Measurements from ENCODE around the gene OR1A1. TPM values are rescaled to one million over a fixed set of nuclear protein-coding genes. Genes with fewer than 3 reads are reported as not detected.

Gene OR1A1
- total RNA-seq, 1 experiment from 2014 or later, result not detected

GRCh38 chr17:3256575-3256974, 49.1 kb downstream of the OR1A1 start:
- POLR2A ChIA-PET, result no interaction called here
- Mint-ChIP-seq H3K4me1 (ENCODE audit: insufficient read depth, unreplicated experiment) (no peaks in the 10 kb centered on the region), H3K27ac (ENCODE audit: low read depth, unreplicated experiment) (no peak overlapping the region), H3K36me3 (ENCODE audit: insufficient read depth, unreplicated experiment) (no peaks in the 10 kb centered on the region), H3K9me3 (ENCODE audit: unreplicated experiment) (no peaks in the 10 kb centered on the region), H3K4me3 (ENCODE audit: unreplicated experiment) (no peak overlapping the region), H3K27me3 (ENCODE audit: insufficient read depth, unreplicated experiment) (peaks cover 48% of the 10 kb centered on the region)
- CTCF ChIA-PET, result no interaction called here
- BruUV-seq (replicated peaks), result no TSS peak
- intact Hi-C loops (cut with micrococcal nuclease), result no loop called here
- no peak for DNase-seq (ENCODE audit: unreplicated experiment)
- no peak for TF ChIP-seq CTCF (IDR thresholded peaks at IDR 0.05; ENCODE audit: unreplicated experiment)

GRCh38 chr17:3260163-3260562, 52.7 kb downstream of the OR1A1 start:
- Mint-ChIP-seq H3K4me1 (ENCODE audit: insufficient read depth, unreplicated experiment) (no peaks in the 10 kb centered on the region), H3K36me3 (ENCODE audit: insufficient read depth, unreplicated experiment) (no peaks in the 10 kb centered on the region), H3K27ac (ENCODE audit: low read depth, unreplicated experiment) (no peak overlapping the region), H3K4me3 (ENCODE audit: unreplicated experiment) (no peak overlapping the region), H3K27me3 (ENCODE audit: insufficient read depth, unreplicated experiment) (peaks cover 66% of the 10 kb centered on the region), H3K9me3 (ENCODE audit: unreplicated experiment) (no peaks in the 10 kb centered on the region)
- intact Hi-C loops (cut with micrococcal nuclease), result loop anchor here (5.0 kb wide), 1 partner anchor 43 kb away; no protein-coding TSS in a partner anchor
- no peak for DNase-seq (ENCODE audit: unreplicated experiment)
- ChIA-PET POLR2A (no interaction called here), CTCF (no interaction called here)
- TF ChIP-seq CTCF (IDR thresholded peaks at IDR 0.05; ENCODE audit: unreplicated experiment), result no peak
- BruUV-seq (replicated peaks), result no TSS peak

- BruUV-seq (replicated peaks), result no TSS peak
- intact Hi-C loops (cut with micrococcal nuclease), result loop anchor here (5.0 kb wide), 1 partner anchor 43 kb away; no protein-coding TSS in a partner anchor
- Mint-ChIP-seq H3K36me3 (ENCODE audit: insufficient read depth, unreplicated experiment) (no peaks in the 10 kb centered on the region), H3K27ac (ENCODE audit: low read depth, unreplicated experiment) (no peak overlapping the region), H3K4me1 (ENCODE audit: insufficient read depth, unreplicated experiment) (no peaks in the 10 kb centered on the region), H3K4me3 (ENCODE audit: unreplicated experiment) (no peak overlapping the region), H3K27me3 (ENCODE audit: insufficient read depth, unreplicated experiment) (peaks cover 67% of the 10 kb centered on the region), H3K9me3 (ENCODE audit: unreplicated experiment) (peaks cover under 1% of the 10 kb centered on the region)
- no peak for TF ChIP-seq CTCF (IDR thresholded peaks at IDR 0.05; ENCODE audit: unreplicated experiment)
- ChIA-PET CTCF (no interaction called here), POLR2A (no interaction called here)
- no peak for DNase-seq (ENCODE audit: unreplicated experiment)
These were observed 53.1 kb downstream of the OR1A1 start for GRCh38 chr17:3260600-3260999.

Other genes starting within 250 kb of the OR1A1 start
- gene OR1D5, start 144.1 kb upstream of the OR1A1 start, total RNA-seq (2022), result not detected in 2 replicates
- not detected in 2 replicates for gene OR1D2, start 103.2 kb upstream of the OR1A1 start, total RNA-seq (2022)
- not detected in 2 replicates for gene OR1G1, start 80.1 kb upstream of the OR1A1 start, total RNA-seq (2022)
- not detected in 2 replicates for gene OR1A2, start 10.1 kb upstream of the OR1A1 start, total RNA-seq (2022)
- gene OR3A1, start 90.7 kb downstream of the OR1A1 start, total RNA-seq (2022), result not detected in 2 replicates
- not detected in 2 replicates for gene OR3A2, start 178.6 kb downstream of the OR1A1 start, total RNA-seq (2022)
- gene OR1E1, start 190.7 kb downstream of the OR1A1 start, total RNA-seq (2022), result not detected in 2 replicates
- gene OR3A3, start 203.7 kb downstream of the OR1A1 start, total RNA-seq (2022), result not detected in 2 replicates
- gene OR1E2, start 226.2 kb downstream of the OR1A1 start, total RNA-seq (2022), result not detected in 2 replicates

Data from MCF 10A (cell line).